ENCODE measurements around the gene TREX2. TPM values are rescaled to one million over a fixed set of nuclear protein-coding genes. Genes with fewer than 3 reads are reported as not detected.

TREX2 gene, protein sequence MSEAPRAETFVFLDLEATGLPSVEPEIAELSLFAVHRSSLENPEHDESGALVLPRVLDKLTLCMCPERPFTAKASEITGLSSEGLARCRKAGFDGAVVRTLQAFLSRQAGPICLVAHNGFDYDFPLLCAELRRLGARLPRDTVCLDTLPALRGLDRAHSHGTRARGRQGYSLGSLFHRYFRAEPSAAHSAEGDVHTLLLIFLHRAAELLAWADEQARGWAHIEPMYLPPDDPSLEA
- total RNA-seq, result 1 to 10 TPM; 1.7 to 2.4 (median 2.2) TPM

DNA sequence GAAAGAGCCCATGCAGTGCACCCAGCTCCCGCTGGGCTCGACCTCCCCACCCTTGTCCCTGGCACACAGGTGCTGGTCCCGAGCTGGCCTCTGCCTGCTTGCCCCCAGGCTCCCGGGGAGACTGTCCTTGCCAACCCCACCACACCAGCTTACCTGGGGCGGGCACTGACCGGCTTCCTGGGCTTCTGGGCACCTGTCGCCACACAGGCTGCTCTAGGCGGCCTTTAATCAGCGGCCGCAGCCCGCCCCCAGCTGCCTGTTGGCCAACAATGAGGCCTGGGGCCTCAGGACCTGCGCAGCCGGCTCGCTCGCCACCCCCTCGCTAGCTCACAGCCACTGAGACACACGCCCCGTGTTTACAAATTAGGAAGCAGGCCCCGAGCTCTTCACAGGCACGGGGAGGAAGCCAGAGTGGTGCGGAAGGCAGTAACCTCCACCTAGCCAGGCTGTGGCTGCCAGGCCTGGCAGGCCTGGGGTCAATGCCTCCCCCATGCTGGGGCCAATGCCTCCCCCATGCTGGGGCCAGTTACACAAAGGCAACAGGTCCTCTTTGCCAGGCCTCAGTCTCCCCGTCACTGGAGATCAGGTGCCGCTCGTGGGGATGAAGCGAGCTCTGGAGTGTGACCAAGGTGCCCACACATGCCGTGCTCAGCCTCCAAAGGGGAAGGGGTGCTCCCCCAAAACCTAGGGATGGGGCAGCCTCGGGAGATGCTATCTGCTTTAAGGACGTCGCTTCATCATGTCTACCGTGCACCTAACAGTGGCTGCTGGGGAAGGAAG is at the start of gene TREX2:
TREX2 (minus strand) TSS at position 201 of the 780 bp plus-strand sequence. CDS start 626 bp downstream, outside the sequence.
- DNase-seq (no peak), ATAC-seq (no peak)
- no peak within 1 kb of the TSS for H3K4me3 Mint-ChIP-seq
- no peaks in the 10 kb centered on the region for H3K9me3 Mint-ChIP-seq
- H3K4me1 Mint-ChIP-seq (ENCODE audit: low read depth), result no peaks in the 10 kb centered on the region
- no peaks in the 10 kb centered on the region for H3K27me3 Mint-ChIP-seq (ENCODE audit: low read depth)
- peaks cover 2% of the 10 kb centered on the region for H3K36me3 Mint-ChIP-seq (ENCODE audit: insufficient read depth)

DNA sequence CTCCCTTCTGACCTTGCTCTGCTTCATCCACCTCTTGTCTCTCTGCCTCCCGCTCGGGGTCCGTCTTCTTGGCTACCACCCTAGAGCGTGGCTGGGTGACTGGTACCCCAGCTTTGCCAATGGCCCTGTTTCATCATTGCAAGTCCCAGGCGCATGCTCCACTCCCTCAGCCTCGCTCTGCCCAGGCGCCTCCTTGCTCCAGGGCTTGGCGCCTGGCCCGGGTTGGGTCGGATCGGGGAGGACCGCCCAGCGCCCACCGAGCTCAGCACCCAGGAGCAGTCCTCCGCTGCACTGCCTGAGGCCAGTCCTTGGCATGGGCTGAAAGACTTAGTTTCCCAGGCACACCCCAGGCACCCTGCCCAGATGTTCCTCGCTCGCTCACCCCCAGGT is 49.5 kb upstream of the TREX2 start:
- Mint-ChIP-seq H3K36me3 (ENCODE audit: insufficient read depth) (no peaks in the 10 kb centered on the region), H3K4me3 (no peak overlapping the region), H3K27me3 (ENCODE audit: low read depth) (peaks cover 3% of the 10 kb centered on the region), H3K9me3 (no peaks in the 10 kb centered on the region), H3K4me1 (ENCODE audit: low read depth) (peaks cover 2% of the 10 kb centered on the region)
- DNase-seq (no peak), ATAC-seq (no peak)

DNA sequence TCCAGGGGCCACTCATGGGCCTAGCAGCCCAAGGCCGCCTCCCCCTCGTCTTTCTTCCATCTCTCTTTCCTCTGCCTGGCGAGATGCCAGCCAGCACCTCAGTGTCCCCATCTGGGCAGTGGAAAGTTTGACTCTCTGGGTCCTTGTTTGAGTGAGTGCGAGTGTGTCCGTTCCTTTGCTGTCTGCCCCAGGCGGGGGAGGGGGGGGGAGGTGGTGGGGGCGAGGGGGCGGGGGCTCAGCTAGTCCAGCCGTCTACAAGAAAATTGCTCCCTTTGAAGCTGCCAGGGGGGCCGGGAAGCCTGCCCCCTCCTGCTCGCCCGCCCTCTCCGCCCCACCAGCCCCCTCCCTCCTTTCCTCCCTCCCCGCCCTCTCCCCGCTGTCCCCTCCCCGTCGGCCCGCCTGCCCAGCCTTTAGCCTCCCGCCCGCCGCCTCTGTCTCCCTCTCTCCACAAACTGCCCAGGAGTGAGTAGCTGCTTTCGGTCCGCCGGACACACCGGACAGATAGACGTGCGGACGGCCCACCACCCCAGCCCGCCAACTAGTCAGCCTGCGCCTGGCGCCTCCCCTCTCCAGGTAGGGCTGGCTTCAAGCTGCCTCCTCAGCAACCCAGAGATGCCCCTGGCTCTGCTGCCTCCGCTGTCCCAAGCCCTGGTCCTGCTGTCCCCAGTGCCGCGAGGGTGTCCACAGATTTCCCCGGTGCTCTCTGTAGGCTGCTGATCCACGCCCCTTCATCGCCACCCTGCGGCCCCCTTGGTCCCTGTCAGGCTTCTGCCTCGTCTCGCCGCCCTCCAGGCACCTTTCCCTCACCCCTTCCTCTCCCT is 48.9 kb upstream of the TREX2 start, which contains the start of gene BGN:
BGN (plus strand) TSS at position 440 of the 821 bp plus-strand sequence. CDS start 9,652 bp downstream, outside the sequence.
- peak; percentile 30 to 42 for ATAC-seq

DNA sequence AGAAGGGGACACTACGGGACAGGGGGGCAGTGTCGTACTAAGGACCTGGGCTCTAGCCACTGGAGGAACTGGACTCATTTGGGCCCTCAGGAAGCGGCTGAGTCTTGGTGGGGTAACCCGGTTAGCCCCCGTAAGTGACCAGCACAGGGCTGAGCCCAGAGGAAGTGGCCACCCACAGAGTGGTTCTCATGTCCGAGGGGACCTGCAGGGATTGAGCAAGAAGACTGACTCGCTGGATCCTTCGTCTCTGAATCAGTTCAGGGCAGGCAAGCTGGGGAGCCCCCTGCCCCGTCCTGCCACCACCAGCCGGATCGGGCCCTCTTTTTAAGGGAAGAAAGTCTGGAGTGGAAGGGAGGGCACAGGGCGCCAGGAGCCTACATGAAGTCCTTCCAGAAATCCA is 48.2 kb upstream of the TREX2 start:
- no peak for DNase-seq
- Mint-ChIP-seq H3K4me3 (no peak overlapping the region), H3K27me3 (ENCODE audit: low read depth) (peaks cover 3% of the 10 kb centered on the region), H3K9me3 (no peaks in the 10 kb centered on the region), H3K4me1 (ENCODE audit: low read depth) (peaks cover 2% of the 10 kb centered on the region), H3K36me3 (ENCODE audit: insufficient read depth) (no peaks in the 10 kb centered on the region)
- no peak for ATAC-seq

More for the DNA sequence above, 48.9 kb upstream of the TREX2 start, which contains the start of gene BGN:
- Mint-ChIP-seq H3K4me3 (no peak within 1 kb of the TSS), H3K36me3 (ENCODE audit: insufficient read depth) (no peaks in the 10 kb centered on the region), H3K4me1 (ENCODE audit: low read depth) (peaks cover 2% of the 10 kb centered on the region), H3K27me3 (ENCODE audit: low read depth) (peaks cover 3% of the 10 kb centered on the region), H3K9me3 (no peaks in the 10 kb centered on the region)
- no peak for DNase-seq

DNA sequence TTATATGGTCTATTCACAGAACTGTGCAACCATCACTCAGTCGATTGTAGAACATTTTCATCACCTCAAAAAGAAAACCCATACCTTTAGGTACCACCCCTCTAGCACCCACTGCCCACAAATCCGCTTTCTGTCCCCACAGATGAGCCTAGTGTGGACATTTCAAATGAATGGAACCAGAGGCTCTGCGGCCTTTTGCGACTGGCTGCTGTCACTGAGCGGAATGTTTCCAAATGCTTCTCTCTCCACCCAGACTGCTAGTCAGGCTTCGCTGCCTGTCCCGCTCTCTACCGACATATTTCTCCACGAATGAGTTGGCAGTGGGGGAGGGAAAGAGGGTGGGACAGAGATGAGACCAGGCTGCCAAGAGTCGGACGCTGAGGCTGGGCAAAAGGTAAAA is 47.2 kb upstream of the TREX2 start:
- no peak for DNase-seq
- ATAC-seq, result no peak
- no peak overlapping the region for H3K4me3 Mint-ChIP-seq
- H3K9me3 Mint-ChIP-seq, result no peaks in the 10 kb centered on the region
- H3K36me3 Mint-ChIP-seq (ENCODE audit: insufficient read depth), result no peaks in the 10 kb centered on the region
- peaks cover 3% of the 10 kb centered on the region for H3K27me3 Mint-ChIP-seq (ENCODE audit: low read depth)
- peaks cover 2% of the 10 kb centered on the region for H3K4me1 Mint-ChIP-seq (ENCODE audit: low read depth)

DNA sequence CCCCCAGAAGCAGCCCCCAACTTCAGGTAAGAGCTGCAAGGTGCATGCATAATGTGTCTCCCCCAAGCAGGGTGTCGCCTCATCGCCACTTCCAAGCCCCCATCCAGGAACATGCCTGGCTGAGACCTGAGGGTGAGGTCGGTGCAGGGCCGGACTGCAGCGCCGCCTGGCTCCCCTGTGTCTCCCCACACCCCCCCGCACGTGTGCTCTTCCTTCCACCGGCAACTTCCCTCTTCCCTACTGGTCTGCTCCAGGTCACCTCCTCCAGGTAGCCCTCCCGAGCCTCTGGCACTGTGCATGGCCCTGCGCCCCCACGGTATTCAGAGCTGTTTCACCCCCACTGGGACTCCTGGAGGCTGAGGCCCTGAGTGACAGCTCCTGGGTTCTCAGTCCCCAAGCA is 46.7 kb upstream of the TREX2 start:
- Mint-ChIP-seq H3K9me3 (no peaks in the 10 kb centered on the region), H3K27me3 (ENCODE audit: low read depth) (peaks cover 3% of the 10 kb centered on the region), H3K4me1 (ENCODE audit: low read depth) (peaks cover 2% of the 10 kb centered on the region), H3K4me3 (no peak overlapping the region), H3K36me3 (ENCODE audit: insufficient read depth) (no peaks in the 10 kb centered on the region)
- DNase-seq (no peak), ATAC-seq (no peak)

DNA sequence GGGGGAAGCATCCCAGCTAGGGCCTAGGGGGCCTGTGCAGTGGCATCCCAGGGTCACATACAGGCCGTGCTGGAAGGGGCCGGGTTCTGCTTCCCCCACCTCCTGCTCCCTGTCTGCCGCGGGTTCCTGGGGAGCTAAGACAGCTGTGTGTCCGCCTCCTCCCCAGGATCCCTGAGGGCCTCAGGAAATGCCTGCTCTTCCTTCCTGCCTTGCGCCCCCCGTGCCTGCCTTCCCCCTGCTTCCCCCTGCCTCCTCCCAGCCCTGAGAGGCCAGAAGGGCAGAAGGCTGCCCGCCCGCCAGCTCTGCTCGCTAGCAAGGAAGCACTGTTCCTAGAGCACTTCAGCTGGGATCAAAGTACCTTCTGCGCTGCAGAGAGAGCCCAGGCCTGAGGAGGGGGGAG is 46.1 kb upstream of the TREX2 start:
- peaks cover 3% of the 10 kb centered on the region for H3K27me3 Mint-ChIP-seq (ENCODE audit: low read depth)
- H3K4me1 Mint-ChIP-seq (ENCODE audit: low read depth), result peaks cover 2% of the 10 kb centered on the region
- no peaks in the 10 kb centered on the region for H3K36me3 Mint-ChIP-seq (ENCODE audit: insufficient read depth)
- no peak overlapping the region for H3K4me3 Mint-ChIP-seq
- DNase-seq (no peak), ATAC-seq (no peak)
- no peaks in the 10 kb centered on the region for H3K9me3 Mint-ChIP-seq

DNA sequence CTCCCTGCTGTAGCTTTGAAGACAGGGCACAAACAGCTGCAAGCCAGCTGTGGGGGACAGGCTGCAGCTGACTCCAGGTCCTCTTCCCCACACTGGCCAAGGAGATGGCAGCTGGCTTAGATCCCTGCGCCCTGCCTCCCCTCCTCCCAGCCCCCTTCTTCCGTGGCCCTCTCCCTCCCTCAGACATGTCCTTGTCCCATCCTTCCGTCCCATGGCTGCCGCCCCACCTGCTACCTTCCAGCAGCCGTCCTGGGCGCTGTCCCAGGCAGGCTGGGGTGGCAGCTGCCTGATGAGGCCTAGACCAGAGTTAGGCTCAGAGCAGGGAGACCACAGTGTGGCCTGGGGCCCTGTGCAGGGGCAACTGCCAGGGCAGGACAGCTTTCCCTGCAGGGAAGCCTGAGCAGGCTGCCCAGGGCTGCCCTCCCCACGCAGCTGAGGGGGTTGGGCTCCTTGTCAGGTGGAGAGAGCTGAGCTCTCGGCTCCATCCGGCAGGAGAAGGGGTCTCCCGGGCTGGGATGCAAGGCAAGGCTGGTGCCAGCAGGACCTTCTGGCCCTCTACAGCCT is 45.6 kb upstream of the TREX2 start:
- H3K4me1 Mint-ChIP-seq (ENCODE audit: low read depth), result peaks cover 2% of the 10 kb centered on the region
- H3K9me3 Mint-ChIP-seq, result no peaks in the 10 kb centered on the region
- no peak overlapping the region for H3K4me3 Mint-ChIP-seq
- ATAC-seq, result no peak
- no peaks in the 10 kb centered on the region for H3K36me3 Mint-ChIP-seq (ENCODE audit: insufficient read depth)
- peaks cover 3% of the 10 kb centered on the region for H3K27me3 Mint-ChIP-seq (ENCODE audit: low read depth)
- DNase-seq, result no peak

DNA sequence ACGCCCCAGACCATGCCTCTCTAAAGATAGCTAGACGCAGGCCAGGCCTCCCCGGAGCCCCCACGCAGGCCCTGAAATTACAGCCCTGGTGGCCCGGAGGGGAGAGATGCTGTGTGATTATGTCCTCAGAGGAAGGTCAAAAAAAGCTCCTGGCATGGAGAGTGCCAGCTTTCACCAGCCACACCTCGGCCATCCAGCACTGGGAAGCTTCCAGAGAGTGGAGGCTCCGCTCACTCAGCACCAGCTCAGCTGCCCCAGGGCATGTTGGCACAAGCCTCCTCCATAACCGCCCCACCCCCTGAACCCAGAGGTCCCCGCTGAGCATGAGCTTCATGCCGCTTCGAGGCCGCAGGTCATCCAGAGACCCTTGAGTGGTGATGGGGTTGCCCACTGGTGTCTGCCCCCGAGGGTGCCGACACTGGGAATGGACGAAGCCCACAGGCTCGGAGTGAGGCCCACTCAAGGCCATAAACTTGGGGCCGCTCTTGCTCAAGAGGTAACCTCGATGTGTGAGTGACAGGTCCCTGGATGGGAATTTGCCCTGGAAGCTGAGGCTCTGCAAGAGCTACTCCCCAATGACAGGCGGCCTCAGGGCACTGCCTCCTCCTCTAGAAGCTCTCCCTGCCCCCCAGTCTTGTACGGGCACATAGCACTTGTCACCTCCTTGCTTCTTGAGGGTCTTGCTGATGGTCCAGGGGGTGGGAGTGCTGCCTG is 44.5 kb upstream of the TREX2 start:
- Mint-ChIP-seq H3K9me3 (no peaks in the 10 kb centered on the region), H3K36me3 (ENCODE audit: insufficient read depth) (no peaks in the 10 kb centered on the region), H3K27me3 (ENCODE audit: low read depth) (peaks cover 3% of the 10 kb centered on the region), H3K4me1 (ENCODE audit: low read depth) (peaks cover 2% of the 10 kb centered on the region), H3K4me3 (no peak overlapping the region)
- no peak for ATAC-seq
- DNase-seq, result no peak

DNA sequence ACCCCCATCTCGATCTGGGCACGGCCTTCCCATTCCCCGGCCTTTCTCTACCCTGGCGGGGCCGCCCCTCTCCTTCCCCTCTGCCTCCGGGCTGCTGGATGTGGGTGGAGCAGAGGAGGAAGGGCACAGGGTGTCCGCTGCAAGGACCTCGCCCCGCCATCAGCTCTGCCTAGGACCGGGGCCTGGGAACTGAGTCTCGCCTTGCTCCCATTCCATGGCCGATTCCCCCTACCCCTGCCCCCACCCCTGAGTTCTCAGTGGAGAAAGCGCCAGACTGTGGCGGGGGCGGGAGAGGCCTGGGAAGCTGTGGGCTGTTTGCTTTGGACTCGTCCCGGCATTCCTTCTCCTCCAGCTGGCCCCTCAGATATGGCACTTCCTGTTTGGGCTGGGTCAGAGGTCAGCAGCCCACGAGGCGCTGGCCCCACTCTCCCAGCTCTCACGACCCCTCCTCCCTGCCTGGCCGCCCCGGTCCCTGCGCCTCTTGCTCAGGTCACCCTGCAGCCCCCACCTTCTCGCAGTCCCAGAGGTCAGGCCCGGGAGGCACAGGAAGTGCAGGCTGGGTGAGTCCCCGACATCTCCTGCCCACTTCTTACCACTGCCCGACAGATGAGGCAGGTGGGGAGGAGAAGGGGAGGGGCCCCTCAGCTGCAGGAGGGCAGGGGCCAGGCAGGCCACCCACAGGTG is 42.5 kb upstream of the TREX2 start:
- Mint-ChIP-seq H3K4me3 (no peak overlapping the region), H3K9me3 (no peaks in the 10 kb centered on the region), H3K27me3 (ENCODE audit: low read depth) (no peaks in the 10 kb centered on the region), H3K4me1 (ENCODE audit: low read depth) (no peaks in the 10 kb centered on the region), H3K36me3 (ENCODE audit: insufficient read depth) (no peaks in the 10 kb centered on the region)
- DNase-seq (no peak), ATAC-seq (no peak)

DNA sequence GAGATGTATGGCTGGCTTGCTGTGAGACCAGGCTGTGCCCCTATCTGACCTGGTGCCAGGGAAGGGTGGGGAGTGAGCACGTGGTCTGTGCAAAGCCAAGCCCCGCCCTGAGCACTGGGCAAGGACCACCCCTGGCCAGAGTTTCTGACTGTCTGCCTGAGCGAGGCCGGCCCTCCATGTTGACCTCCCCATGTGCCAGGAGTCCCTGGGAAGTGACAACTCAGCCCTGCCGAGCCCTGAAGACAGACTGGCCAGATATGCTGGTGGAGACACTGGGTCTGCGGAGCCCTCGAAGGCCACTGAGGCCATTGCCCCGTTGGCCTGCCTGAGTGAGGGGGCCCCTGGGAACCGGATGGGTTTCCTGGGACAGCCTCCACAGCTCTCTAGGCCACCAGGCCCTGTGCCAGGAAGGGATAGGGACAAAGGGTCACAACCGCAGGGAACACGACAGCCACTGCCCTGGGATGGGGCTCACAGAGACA is 41.8 kb upstream of the TREX2 start:
- Mint-ChIP-seq H3K4me3 (no peak overlapping the region), H3K27me3 (ENCODE audit: low read depth) (no peaks in the 10 kb centered on the region), H3K9me3 (no peaks in the 10 kb centered on the region), H3K36me3 (ENCODE audit: insufficient read depth) (no peaks in the 10 kb centered on the region), H3K4me1 (ENCODE audit: low read depth) (no peaks in the 10 kb centered on the region)
- no peak for ATAC-seq
- no peak for DNase-seq

DNA sequence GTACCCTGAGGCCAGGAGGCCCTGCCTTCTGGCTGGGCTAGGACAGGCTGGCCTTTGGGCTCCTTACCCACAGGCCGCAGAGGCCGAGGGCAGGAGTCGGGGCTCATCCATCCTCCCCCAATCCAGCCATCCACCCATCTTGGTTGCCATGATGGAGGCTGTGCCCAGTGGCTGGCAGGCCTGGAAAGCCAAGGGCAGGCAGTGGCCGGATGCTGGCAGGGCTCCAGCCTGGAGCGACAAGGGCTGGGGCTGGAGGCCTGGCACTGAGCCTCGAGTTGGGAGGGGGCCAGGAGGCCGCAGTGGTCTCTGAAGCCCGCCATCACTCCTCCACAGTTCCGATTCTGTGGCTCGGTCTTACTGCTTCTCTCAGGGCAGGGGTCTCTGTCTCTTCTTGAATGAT is 40.3 kb upstream of the TREX2 start:
- DNase-seq (no peak), ATAC-seq (no peak)
- H3K4me3 Mint-ChIP-seq, result no peak overlapping the region
- no peaks in the 10 kb centered on the region for H3K9me3 Mint-ChIP-seq
- H3K36me3 Mint-ChIP-seq (ENCODE audit: insufficient read depth), result no peaks in the 10 kb centered on the region
- no peaks in the 10 kb centered on the region for H3K4me1 Mint-ChIP-seq (ENCODE audit: low read depth)
- H3K27me3 Mint-ChIP-seq (ENCODE audit: low read depth), result no peaks in the 10 kb centered on the region

DNA sequence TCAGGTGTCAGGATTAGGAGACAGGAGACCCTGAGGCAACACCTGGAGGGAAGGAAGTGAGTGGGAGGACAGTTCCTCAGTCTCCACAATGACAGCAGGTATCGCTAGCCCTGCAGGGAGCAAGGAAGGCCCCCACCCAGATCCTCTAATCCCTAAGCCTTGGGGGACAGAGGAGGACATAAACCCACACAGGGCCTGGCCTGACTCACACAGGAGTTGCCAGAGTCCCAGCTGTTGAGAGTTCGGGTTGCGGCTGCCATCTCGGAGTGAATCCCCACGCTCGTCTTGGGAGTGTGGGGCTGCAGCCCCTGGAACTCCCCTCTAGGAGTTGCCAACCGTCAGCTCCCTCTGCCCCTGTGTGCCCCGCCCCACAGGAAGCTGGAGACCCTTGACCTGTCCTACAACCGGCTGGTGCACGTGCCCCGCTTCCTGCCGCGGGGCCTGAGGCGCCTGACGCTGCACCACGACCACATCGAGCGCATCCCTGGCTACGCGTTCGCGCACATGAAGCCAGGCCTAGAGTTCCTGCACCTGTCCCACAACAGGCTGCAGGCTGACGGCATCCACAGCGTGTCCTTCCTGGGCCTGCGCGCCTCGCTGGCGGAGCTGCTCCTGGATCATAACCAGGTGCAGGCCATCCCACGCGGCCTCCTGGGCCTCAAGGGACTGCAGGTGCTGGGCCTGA is 39.7 kb upstream of the TREX2 start:
- ATAC-seq, result no peak
- no peaks in the 10 kb centered on the region for H3K4me1 Mint-ChIP-seq (ENCODE audit: low read depth)
- no peak for DNase-seq
- no peaks in the 10 kb centered on the region for H3K36me3 Mint-ChIP-seq (ENCODE audit: insufficient read depth)
- no peaks in the 10 kb centered on the region for H3K27me3 Mint-ChIP-seq (ENCODE audit: low read depth)
- H3K9me3 Mint-ChIP-seq, result no peaks in the 10 kb centered on the region
- no peak overlapping the region for H3K4me3 Mint-ChIP-seq

Measured in activated T-cell treated with anti-CD3 and anti-CD28 coated beads, Interleukin-2, amount 50 U/mL, for 4 hours (primary cell).